Stimulated activated CD4-positive, alpha-beta T cell treated with anti-CD3 and anti-CD28 coated beads, Interleukin-1b, Interleukin-23, amount 100 ng/mL, for 24 hours (primary cell): ENCODE measurements around the gene MDGA2.

Experiments
- DNase-seq, 4 experiments: peaks; one replicate each; pipeline ENCODE4 v3.0.0-alpha.2; 2020; ENCODE audit warnings: low read depth in 4 of 4, low spot score in 1 of 4

MDGA2 gene

GRCh38 chr14:47675466-47676314, at the start of gene MDGA2:
Gene MDGA2 (minus strand): TSS chr14:47675605.
- DNase-seq: no peak

GRCh38 chr14:47722929-47723693, 47.7 kb upstream of the MDGA2 start:
- DNase-seq: no peak

GRCh38 chr14:47720281-47720680, 44.9 kb upstream of the MDGA2 start:
- no peak for DNase-seq

GRCh38 chr14:47715330-47715729, 39.9 kb upstream of the MDGA2 start:
- no peak for DNase-seq

- no peak for DNase-seq
These were observed 35.2 kb upstream of the MDGA2 start for GRCh38 chr14:47710581-47710980.

- DNase-seq: no peak
These were observed 30.3 kb upstream of the MDGA2 start for GRCh38 chr14:47705683-47706082.

- no peak for DNase-seq
These were observed 16.4 kb upstream of the MDGA2 start for GRCh38 chr14:47691829-47692228.

DNA sequence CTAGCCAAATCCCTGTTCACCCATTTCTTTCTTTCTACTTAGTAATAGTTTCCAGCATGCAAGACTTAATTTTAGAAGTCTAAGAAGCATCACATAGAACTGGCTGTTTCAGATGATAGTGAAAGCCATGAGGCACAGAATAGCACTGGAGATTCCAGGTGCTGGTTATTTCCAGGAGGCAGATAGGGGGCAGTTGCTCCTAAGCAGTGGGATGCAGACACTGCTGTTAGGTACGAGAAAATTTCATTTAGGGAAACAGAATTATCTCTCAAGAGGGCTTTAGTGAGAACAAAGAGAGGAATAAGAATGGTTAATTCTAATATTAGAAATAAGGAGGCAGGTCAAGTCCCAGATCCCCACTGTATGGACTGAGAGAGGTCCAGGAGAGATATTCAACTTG, 3.6 kb upstream of the MDGA2 start:
- no peak for DNase-seq

DNA sequence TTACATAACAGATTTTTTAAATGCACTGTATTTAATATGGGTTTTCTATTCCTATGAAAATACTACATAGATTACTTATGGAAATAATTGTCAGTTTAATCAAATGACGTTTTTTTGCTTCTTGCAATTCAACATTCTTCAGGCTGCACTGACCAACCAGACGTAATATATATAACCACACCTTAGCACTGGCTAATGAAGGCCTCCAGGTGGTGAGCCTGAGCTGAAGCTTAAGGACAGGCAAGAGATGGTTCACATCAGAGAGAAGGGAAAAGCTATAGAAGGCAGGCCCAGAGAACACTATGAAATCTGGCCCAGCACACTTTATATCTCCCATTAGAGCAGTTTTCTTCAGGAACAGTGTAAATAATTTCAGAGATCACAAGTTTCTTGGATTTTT, 2.8 kb upstream of the MDGA2 start:
- no peak for DNase-seq

GRCh38 chr14:47676315-47676617, 861 bp upstream of the MDGA2 start:
- no peak for DNase-seq

GRCh38 chr14:47674543-47675465, 601 bp downstream of the MDGA2 start:
- no peak for DNase-seq

- DNase-seq: no peak
These were observed 1.3 kb downstream of the MDGA2 start for GRCh38 chr14:47674148-47674542.

DNA sequence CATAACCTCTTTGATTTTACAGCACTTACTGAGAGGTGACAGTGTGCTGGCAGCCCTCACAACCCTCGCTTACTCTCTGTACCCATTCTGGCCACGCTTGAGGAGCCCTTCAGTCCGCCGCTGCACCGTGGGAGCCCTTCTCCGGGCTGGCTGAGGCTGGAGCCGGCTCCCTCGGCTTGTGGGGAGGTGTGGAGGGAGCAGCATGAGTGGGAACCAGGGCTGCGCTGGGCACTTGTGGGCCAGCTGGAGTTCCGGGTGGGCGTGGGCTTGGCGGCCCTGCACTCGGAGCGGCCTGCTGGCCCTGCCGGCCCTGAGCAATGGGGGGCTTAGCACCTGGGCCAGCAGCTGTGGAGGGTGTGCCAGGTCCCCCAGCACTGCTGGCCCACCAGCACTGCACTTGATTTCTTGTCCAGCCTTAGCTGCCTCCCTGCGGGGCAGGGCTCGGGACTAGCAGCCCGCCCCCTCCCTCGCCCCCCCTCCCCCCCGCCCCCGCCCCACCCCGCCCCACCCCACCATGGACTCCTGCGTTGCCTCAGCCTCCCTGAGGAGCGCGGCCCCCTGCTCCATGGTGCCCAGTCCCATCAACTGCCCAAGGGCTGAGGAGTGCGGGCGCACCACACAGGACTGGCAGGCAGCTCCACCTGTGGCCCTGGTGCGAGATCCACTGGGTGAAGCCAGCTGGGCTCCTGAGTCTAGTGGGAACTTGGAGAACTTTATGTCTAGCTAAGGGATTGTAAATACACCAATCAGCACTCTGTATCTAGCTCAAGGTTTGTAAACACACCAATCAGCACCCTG, 9.9 kb downstream of the MDGA2 start:
- DNase-seq: no peak

DNA sequence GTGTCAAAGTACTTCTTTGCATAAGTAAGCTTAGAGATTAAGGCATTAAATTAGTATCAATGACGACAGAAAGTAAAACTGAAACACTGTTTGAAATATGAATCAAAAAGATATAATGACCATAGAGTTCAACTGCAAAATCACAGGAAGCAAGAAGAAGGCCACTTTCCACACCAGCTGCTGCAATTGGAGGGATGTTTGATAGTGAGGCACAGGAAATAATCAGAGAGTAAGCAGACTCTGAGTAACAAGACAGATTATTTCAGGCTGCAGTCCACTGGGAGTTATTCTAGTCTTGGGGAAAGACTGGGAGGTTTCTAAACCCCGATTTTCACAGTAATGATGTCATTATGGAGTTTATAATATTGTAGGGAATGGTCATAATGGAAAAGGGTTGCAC, 12.9 kb downstream of the MDGA2 start:
- DNase-seq: no peak

DNA sequence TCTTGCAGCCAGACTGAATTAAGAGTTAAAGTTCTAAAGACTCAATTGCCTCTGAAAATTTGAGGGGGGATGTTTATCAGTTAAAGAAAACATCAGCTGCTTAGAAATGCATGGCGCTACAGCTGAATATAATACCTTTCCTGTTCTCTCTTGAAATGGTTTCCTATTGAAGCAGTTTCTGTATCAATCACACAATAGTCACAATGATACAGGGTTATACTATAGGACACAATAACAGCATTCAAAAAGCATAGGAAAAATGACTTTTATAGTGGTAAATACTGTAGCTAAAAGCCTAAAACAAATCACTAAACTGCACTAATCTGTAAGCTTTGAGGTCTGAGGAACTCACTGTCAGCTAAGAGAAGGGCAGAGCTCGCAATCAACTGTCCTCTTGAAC, 15.2 kb downstream of the MDGA2 start:
- no peak for DNase-seq

- DNase-seq: no peak
These were observed 17.4 kb downstream of the MDGA2 start for GRCh38 chr14:47658041-47658440.

DNA sequence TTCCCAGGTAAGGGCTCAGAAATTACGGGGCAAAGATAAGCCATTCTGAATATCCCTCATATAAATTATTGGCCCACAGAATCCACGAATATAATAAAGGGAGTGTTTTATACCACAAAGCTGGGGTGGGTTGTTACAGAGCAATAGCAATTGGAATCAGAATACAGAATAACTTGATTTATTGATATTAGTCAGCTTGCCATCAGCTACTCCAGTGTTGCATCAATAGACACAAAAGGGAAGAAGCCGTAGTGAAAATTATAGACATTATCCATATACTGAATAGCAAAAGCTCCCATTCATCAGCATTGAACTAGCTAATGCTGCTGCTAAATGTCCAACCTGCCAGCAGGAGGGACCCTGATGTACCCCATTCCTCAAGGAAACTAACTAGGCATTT, 18.3 kb downstream of the MDGA2 start:
- DNase-seq: no peak

GRCh38 chr14:47651337-47651736, 24.1 kb downstream of the MDGA2 start:
- no peak for DNase-seq

- no peak for DNase-seq
These were observed 37.7 kb downstream of the MDGA2 start for GRCh38 chr14:47637753-47638152.

- DNase-seq: no peak
These were observed 49.0 kb downstream of the MDGA2 start for GRCh38 chr14:47626151-47627035.
